HuH-7.5 (cell line): Measurements from ENCODE around the gene KDELR3.

ENCODE experiments used
- DNase-seq: peaks from one replicate; pipeline ENCODE4 v3.0.0; 2011; ENCODE audit warnings: low spot score

The KDELR3 gene

DNA sequence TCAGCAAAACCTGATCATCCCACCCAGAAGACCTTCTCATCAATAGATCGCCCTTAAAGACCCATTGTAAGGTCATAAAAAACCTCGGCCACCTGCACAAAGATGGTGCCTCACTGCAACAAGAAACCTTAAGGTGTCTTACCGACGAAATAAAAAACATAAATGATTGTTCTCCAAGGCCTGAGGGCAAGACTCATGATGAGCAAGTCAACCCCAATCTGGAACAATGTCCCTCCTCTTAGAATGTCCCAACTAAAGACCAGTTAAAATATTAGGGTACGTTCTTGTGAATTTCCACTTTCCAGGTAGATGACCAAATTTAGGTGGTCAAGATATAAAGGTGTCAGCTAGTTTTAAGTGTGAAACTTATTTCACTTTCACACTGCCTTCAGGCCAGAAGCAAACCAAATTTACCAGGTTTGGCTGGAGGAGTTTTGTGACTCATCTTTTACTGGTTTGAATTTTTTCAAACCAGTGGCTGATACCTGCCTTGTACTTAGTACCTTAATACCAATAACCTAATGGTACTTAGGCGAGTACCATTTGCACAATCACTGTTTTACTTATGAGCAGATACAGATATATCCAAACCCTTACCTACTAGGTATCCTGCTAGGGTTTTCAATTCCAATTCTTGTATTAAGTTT lies 14.9 kb downstream of the KDELR3 start:
- no peak for DNase-seq

- no peak for DNase-seq
These were observed 16.3 kb downstream of the KDELR3 start for GRCh38 chr22:38484244-38484643.

- DNase-seq = no peak
These were observed 17.9 kb downstream of the KDELR3 start for GRCh38 chr22:38485783-38486182.

DNA sequence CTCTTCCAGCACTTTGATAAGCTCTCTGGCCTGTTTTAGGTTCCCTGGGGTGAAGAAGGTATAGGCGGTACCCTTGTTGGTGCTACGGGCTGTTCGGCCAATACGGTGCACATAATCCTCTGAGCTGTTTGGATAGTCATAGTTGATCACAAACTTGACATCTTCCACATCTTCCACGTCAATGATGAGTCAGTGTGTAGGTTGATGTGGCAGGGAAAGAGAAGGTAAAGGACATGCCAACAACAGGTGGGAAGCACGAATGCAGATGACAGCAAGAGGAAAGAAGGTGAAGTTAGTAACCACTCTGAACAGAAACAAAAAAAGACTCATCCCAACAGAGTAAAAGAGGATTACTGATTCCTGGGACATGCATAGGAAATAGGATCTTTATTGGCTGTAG lies 20.1 kb downstream of the KDELR3 start:
- DNase-seq = no peak

- DNase-seq = no peak
These were observed 21.2 kb downstream of the KDELR3 start for GRCh38 chr22:38489142-38489541.

- DNase-seq = no peak
These were observed 21.8 kb downstream of the KDELR3 start for GRCh38 chr22:38489561-38490145.

DNA sequence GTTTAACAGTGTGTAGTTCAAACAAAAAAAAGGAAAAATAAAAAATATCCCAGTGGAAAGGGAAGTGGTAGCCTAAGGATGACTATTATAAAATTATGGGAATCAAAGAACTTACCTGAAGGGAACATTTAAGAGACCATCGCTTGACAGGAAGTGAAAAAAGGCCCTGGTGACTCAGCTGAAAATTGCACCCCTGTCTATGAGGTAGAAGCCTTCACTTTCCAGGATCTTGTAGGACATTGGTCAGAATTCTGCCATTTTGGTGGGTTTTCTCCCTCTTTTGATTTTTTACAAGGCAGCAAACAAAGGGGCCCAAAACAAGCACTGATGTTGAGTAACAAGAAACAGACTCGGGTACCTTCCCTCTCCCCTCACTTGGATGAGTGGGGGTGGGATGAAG lies 22.6 kb downstream of the KDELR3 start:
- no peak for DNase-seq

GRCh38 chr22:38490915-38491314 lies 23.0 kb downstream of the KDELR3 start:
- DNase-seq = no peak

DNA sequence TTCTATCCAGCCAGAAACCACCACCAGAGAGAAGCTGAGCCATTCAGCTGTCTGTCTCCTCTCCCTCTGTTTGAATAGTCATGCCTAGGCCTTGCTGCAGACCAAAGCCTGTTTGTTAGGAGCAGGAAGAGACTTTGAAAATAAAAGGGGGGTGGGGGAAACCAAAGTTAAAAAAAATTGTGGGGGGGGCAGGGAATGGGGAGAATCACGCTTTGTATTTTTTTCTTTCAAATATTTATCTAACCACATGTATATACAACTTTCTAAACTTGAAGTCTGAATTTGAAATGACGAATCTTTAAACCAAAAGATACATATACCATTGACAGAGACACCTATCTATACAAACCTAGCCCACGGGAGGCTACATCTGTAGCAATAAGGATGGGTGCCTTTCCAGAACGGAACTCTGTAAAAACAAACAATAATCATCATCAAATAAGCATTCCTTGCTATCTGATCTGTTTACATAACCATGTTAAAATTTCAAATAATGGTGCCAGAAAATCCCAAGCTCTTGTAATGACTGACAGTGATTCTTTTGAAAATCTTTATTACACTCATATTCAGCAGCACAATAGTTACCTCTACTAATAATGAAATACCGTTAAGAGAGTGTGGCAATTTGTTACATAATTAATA lies 23.9 kb downstream of the KDELR3 start:
- no peak for DNase-seq

GRCh38 chr22:38494498-38494897 lies 26.6 kb downstream of the KDELR3 start:
- no peak for DNase-seq

DNA sequence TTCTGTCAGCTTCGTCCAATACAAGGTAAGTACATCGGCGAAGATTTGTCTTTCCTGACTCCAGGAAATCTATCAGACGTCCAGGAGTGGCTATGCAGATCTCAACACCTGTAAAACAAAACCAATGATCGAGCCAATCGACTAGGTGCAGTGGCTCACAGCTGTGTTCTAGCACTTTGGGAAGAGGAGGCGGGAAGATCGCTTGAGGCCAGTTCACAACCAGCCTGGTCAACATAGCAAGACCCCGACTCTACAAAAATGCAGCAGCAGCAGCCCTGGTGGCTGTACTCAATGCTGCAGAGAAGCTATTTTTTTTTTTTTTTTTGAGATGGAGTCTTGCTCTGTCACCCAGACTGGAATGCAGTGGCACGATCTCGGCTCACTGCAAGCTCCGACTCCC lies 27.0 kb downstream of the KDELR3 start:
- no peak for DNase-seq

- DNase-seq = no peak
These were observed 30.0 kb downstream of the KDELR3 start for GRCh38 chr22:38497869-38498268.

DNA sequence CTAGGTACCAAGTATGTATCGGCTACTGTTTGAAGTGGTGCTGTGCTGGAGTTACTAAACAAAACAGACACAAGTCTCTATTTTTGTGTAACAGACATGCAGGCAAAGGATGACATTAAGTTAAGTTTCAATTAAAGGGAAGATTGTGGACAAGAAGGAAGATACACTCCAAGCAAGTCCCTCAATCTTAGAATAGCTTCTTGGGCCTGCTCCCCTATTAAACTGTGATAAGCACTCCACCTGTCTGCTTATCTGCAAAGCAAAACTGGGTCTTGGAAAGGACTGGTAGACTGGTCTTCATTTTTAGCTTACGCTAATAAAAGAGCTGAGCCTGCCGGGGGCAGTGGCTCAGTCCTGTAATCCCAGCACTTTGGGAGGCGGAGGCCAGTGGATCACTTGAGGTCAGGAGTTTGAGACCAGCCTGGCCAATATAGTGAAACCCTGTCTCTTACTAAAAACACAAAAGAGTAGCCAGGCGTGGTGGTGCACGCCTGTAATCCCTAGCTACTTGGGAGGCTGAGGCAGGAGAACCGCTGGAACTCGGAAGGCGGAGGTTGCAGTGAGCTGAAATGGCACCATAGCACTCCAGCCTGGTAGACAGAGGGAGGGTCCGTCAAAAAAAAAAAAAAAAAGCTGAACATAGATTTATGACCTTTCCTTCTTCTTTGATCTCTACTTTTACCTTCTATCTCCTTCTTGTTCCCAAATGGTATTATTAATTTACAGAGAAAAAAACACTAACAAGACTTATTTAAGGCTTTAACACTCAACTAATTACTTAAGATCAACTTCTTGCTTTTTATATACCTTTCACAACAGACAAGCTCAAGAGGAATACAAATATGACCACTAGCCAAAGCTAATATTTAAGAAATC lies 34.1 kb downstream of the KDELR3 start:
- DNase-seq = no peak

DNA sequence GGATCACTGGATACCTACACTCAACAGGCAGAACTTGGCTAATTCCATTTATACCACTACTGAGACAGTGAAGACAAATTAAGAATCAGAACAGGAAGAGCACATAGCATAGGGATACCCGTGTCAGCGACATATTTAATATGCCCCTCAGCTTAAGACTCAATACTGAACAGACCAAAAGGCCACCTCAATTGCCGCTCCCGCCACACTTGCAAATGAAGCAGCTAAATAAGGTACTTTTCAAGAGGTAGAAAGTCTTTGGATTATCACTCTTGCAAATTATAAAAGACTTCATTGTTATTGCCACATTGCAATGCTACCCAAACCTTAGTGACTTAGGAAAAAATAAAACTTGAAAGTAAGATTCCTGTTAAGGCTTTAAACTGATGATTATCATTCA lies 35.1 kb downstream of the KDELR3 start:
- no peak for DNase-seq

- DNase-seq = no peak
These were observed 37.0 kb downstream of the KDELR3 start for GRCh38 chr22:38504731-38505540.

DNA sequence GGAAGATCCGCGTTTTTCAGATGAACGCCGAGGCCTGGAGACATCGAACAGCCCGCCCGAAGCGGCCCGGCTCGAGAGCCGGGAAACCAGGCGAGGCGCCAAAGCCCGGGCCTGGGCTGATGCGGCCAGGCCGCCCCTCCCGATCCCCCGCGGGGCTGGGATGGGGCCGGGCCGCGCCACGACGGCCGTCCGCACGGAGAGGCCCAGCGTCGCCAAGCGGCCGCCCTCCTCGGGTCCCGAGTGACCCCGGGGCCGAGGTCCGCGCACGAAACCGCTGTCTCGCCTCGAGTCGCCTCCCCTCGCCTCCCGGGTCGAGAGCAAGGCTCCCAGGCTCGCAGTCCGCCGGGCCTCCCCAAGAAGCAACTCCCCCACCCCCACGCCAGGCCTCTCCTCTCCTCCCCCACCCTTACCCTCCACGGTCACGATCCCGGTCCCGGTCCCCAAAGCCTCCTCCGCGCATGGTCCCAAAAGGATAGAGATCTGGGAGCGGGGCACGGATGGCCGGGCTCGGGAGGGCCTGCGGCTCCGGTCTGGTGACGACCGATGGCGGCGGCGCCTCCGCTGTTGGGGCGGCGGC lies 37.7 kb downstream of the KDELR3 start:
- peak; percentile 46 for DNase-seq

DNA sequence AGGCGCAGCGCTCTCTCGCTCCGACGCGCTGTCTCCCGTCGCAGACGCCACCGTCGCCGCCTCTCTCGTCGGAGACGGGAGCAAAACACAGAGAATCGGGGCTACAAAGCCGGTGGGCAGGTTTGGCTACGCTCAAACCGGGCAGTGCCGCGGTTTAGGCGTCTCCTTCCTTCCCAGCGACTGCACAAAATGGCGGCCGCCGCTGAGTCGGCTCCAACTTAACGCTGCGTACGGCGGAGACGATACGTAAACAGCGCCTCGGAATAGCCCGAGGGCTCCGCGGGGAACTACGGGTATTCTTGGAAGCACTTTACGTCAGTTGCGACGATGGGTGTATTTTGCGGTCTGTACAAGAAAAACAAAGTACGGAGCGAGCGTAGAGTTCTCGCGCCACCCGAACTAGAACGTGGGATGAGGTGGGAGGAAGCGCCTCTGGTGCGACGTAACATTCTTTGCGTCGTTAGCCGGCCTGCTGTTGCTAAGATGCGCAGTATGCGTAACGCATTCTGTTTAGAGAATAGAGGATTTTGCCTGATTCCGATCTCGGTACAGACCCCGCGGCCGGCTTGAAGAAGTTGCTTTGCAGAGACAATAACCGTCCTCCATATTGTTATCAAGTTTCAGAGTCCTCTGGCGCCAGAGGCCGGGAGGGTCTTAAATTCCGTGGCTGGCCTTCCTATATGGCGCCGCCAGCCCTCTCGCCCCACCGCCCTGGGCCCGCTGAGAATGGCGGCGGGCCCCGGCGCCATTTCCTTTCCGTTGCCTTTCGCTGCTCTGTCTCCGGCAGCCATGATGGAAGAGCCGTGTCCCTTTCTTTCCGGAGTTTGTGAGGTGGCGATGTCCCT lies 38.4 kb downstream of the KDELR3 start, which contains the start of gene DDX17:
DDX17 (minus strand) TSS at position 194 of the 845 bp plus-strand sequence.
- DNase-seq = peak; percentile 88

DNA sequence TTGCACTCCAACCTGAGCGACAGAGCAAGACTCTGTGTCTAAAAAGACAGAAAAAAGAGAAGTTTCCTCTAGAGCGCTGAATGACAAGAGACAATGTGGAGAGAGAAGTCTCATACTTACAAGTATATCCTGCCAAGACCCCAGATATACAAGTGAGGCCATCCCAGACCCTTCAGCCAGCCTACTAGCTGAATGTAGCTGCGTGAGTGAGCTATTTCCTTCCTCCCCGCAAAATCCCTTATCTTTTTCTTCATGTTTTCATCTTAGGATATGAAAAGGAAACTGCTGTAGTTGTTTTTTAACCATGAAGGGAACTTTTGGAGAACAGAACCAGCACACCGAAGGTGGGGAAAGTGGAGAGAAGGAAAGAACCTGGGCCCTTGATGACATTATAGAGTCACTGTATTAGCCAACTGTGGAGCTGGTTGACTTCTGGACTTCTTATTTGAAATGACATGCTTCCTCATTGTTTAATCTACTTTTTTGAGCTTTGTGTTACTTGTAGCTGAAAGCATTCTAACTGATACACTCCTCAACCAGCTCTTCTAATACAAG lies 42.6 kb downstream of the KDELR3 start:
- no peak for DNase-seq

GRCh38 chr22:38513063-38513462 lies 45.2 kb downstream of the KDELR3 start:
- DNase-seq = peak; percentile 38

DNA sequence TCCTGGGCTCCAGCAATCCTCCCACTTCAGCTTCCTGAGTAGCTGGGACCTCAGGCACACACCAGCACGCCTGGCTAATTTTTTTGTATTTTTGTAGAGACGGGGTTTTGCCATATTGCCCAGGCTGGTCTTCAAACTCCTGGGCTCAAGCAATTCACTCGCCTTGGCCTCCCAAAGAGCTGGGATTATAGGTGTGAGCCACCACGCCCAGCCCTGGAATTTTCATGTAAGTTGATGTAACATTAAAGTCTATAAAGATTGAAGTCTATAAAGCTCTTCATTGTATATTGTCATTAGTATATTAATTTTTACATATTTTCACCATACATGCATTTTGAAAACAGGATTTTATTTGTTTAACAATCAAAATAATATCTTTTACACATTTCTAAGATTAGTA lies 50.7 kb downstream of the KDELR3 start:
- no peak for DNase-seq
